ENCODE data around the gene HFE. TPM values are rescaled to one million over a fixed set of nuclear protein-coding genes. Genes with fewer than 3 reads are reported as not detected.
A peak's percentile ranks its signal among the peaks of the same experiment; 100 is the strongest.

HFE gene
- total RNA-seq, 1 experiment from 2014 or later = 7.8 TPM

- Histone ChIP-seq H3K27me3 (replicated peaks; ENCODE audit: insufficient read depth, low read depth, low read length, poor library complexity) (no peaks in the 10 kb centered on the region), H3K4me3 (ENCODE audit: low read depth, low read length, poor library complexity, severe bottlenecking) (peak overlapping the region; percentile 46), H3K36me3 (ENCODE audit: insufficient read depth, low read length, poor library complexity, severe bottlenecking) (no peaks in the 10 kb centered on the region), H3K4me1 (ENCODE audit: insufficient read depth, low read length, poor library complexity, severe bottlenecking) (peaks cover 11% of the 10 kb centered on the region), H3K27ac (ENCODE audit: low read depth, low read length, poor library complexity, severe bottlenecking) (peak overlapping the region; percentile 79), H3K9me3 (ENCODE audit: low read depth, low read length, poor library complexity, severe bottlenecking) (no peaks in the 10 kb centered on the region)
- TF ChIP-seq EZH2 (IDR thresholded peaks at IDR 0.05; ENCODE audit: borderline replicate concordance, low read depth, low read length, poor library complexity, severe bottlenecking) (no peak), CTCF (conservative IDR thresholded peaks at IDR 0.05; ENCODE audit: low read depth, low read length) (peak; percentile 51)
- CTCF ChIA-PET = interaction anchor here (0.6 kb wide), 1 partner anchor 17 kb away, joined by 11 read pairs; no protein-coding TSS in a partner anchor
- intact Hi-C loops (cut with micrococcal nuclease; ENCODE audit: unreplicated experiment) = no loop called here
- peak; percentile 95 for DNase-seq (ENCODE audit: low spot score)
- TSS peak; percentile 100 for BruUV-seq (replicated peaks)
- POLR2A ChIA-PET (ENCODE audit: low non-redundant PET) = interaction anchor here (0.6 to 1.5 kb wide), 6 partner anchors 20 to 1043 kb away, joined by 3 to 20 read pairs (median 6); a partner anchor contains a TSS
These were observed 16.7 kb downstream of the HFE start for GRCh38 chr6:26103770-26104456.

GRCh38 chr6:26104457-26105108, 17.4 kb downstream of the HFE start:
- peak overlapping the region; percentile 46 for H3K4me3 ChIP-seq (ENCODE audit: low read depth, low read length, poor library complexity, severe bottlenecking)
- ChIA-PET POLR2A (ENCODE audit: low non-redundant PET) (interaction anchor here (0.6 to 0.7 kb wide), 4 partner anchors 55 to 1042 kb away, joined by 3 to 13 read pairs (median 4); a partner anchor contains a TSS), CTCF (interaction anchor here (0.6 kb wide), 1 partner anchor 16 kb away, joined by 11 read pairs; no protein-coding TSS in a partner anchor)
- peaks cover 11% of the 10 kb centered on the region for H3K4me1 ChIP-seq (ENCODE audit: insufficient read depth, low read length, poor library complexity, severe bottlenecking)
- H3K27me3 ChIP-seq (replicated peaks; ENCODE audit: insufficient read depth, low read depth, low read length, poor library complexity) = no peaks in the 10 kb centered on the region
- H3K36me3 ChIP-seq (ENCODE audit: insufficient read depth, low read length, poor library complexity, severe bottlenecking) = no peaks in the 10 kb centered on the region
- BruUV-seq (replicated peaks) = no TSS peak
- peak; percentile 41 for DNase-seq (ENCODE audit: low spot score)
- H3K27ac ChIP-seq (ENCODE audit: low read depth, low read length, poor library complexity, severe bottlenecking) = peak overlapping the region; percentile 79
- intact Hi-C loops (cut with micrococcal nuclease; ENCODE audit: unreplicated experiment) = no loop called here
- TF ChIP-seq CTCF (conservative IDR thresholded peaks at IDR 0.05; ENCODE audit: low read depth, low read length) (no peak), EZH2 (IDR thresholded peaks at IDR 0.05; ENCODE audit: borderline replicate concordance, low read depth, low read length, poor library complexity, severe bottlenecking) (no peak)
- H3K9me3 ChIP-seq (ENCODE audit: low read depth, low read length, poor library complexity, severe bottlenecking) = no peaks in the 10 kb centered on the region

- H3K9me3 ChIP-seq (ENCODE audit: low read depth, low read length, poor library complexity, severe bottlenecking) = no peaks in the 10 kb centered on the region
- ChIA-PET CTCF (no interaction called here), POLR2A (ENCODE audit: low non-redundant PET) (no interaction called here)
- H3K27me3 ChIP-seq (replicated peaks; ENCODE audit: insufficient read depth, low read depth, low read length, poor library complexity) = no peaks in the 10 kb centered on the region
- no peaks in the 10 kb centered on the region for H3K36me3 ChIP-seq (ENCODE audit: insufficient read depth, low read length, poor library complexity, severe bottlenecking)
- BruUV-seq (replicated peaks) = no TSS peak
- DNase-seq (ENCODE audit: low spot score) = no peak
- TF ChIP-seq EZH2 (IDR thresholded peaks at IDR 0.05; ENCODE audit: borderline replicate concordance, low read depth, low read length, poor library complexity, severe bottlenecking) (no peak), CTCF (conservative IDR thresholded peaks at IDR 0.05; ENCODE audit: low read depth, low read length) (no peak)
- no peak overlapping the region for H3K4me3 ChIP-seq (ENCODE audit: low read depth, low read length, poor library complexity, severe bottlenecking)
- peaks cover 11% of the 10 kb centered on the region for H3K4me1 ChIP-seq (ENCODE audit: insufficient read depth, low read length, poor library complexity, severe bottlenecking)
- intact Hi-C loops (cut with micrococcal nuclease; ENCODE audit: unreplicated experiment) = no loop called here
- peak overlapping the region; percentile 53 for H3K27ac ChIP-seq (ENCODE audit: low read depth, low read length, poor library complexity, severe bottlenecking)
These were observed 18.0 kb downstream of the HFE start for GRCh38 chr6:26105109-26105730.

Measured in A673 (cell line).